ENCODE results near the gene SPATA2. TPM values are rescaled to one million over a fixed set of nuclear protein-coding genes. Genes with fewer than 3 reads are reported as not detected.
A peak's percentile ranks its signal among the peaks of the same experiment; 100 is the strongest.

SPATA2 gene
- total RNA-seq, 1 donor from 2014 or later = 0.79 TPM

- peak; percentile 52 for DNase-seq (ENCODE audit: low read depth)
Observed at GRCh38 chr20:49936153-49937026, 21.1 kb upstream of the SPATA2 start, which contains the start of gene RNF114. Gene RNF114 (plus strand): TSS chr20:49936397. CDS start chr20:49936413, 16 bp downstream.

GRCh38 chr20:49935746-49936152 is 20.4 kb upstream of the SPATA2 start:
- DNase-seq (ENCODE audit: low read depth) (no peak), FAIRE-seq (no peak)
- H3K4me3 ChIP-seq (ENCODE audit: low read depth, low read length) = peak overlapping the region; percentile 92
- no peak for TF ChIP-seq CTCF (IDR thresholded peaks at IDR 0.05; ENCODE audit: insufficient read depth, low read length, severe bottlenecking)
- H3K36me3 ChIP-seq (ENCODE audit: control insufficient read depth, insufficient read depth, low read length) = peaks cover 6% of the 10 kb centered on the region
- H3K27me3 ChIP-seq (ENCODE audit: control insufficient read depth, insufficient read depth, low read length) = no peaks in the 10 kb centered on the region

More at GRCh38 chr20:49936153-49937026, 21.1 kb upstream of the SPATA2 start, which contains the start of gene RNF114:
- Histone ChIP-seq H3K27me3 (ENCODE audit: control insufficient read depth, insufficient read depth, low read length) (no peaks in the 10 kb centered on the region), H3K36me3 (ENCODE audit: control insufficient read depth, insufficient read depth, low read length) (peaks cover 8% of the 10 kb centered on the region), H3K4me3 (ENCODE audit: low read depth, low read length) (peak within 1 kb of the TSS; percentile 92)
- no peak for TF ChIP-seq CTCF (IDR thresholded peaks at IDR 0.05; ENCODE audit: insufficient read depth, low read length, severe bottlenecking)
- no peak for FAIRE-seq

- Histone ChIP-seq H3K27me3 (ENCODE audit: control insufficient read depth, insufficient read depth, low read length) (no peaks in the 10 kb centered on the region), H3K36me3 (ENCODE audit: control insufficient read depth, insufficient read depth, low read length) (no peaks in the 10 kb centered on the region), H3K4me3 (ENCODE audit: low read depth, low read length) (no peak overlapping the region)
- FAIRE-seq (no peak), DNase-seq (ENCODE audit: low read depth) (no peak)
- no peak for TF ChIP-seq CTCF (IDR thresholded peaks at IDR 0.05; ENCODE audit: insufficient read depth, low read length, severe bottlenecking)
Observed at GRCh38 chr20:49929142-49929494, 13.8 kb upstream of the SPATA2 start.

GRCh38 chr20:49928411-49929141 is 13.2 kb upstream of the SPATA2 start:
- TF ChIP-seq CTCF (IDR thresholded peaks at IDR 0.05; ENCODE audit: insufficient read depth, low read length, severe bottlenecking) = peak; percentile 81
- FAIRE-seq = no peak
- DNase-seq (ENCODE audit: low read depth) = peak; percentile 77
- no peaks in the 10 kb centered on the region for H3K36me3 ChIP-seq (ENCODE audit: control insufficient read depth, insufficient read depth, low read length)
- no peak overlapping the region for H3K4me3 ChIP-seq (ENCODE audit: low read depth, low read length)
- peaks cover under 1% of the 10 kb centered on the region for H3K27me3 ChIP-seq (ENCODE audit: control insufficient read depth, insufficient read depth, low read length)

GRCh38 chr20:49925901-49926454 is 10.6 kb upstream of the SPATA2 start:
- DNase-seq (ENCODE audit: low read depth) (no peak), FAIRE-seq (no peak)
- H3K36me3 ChIP-seq (ENCODE audit: control insufficient read depth, insufficient read depth, low read length) = no peaks in the 10 kb centered on the region
- no peak overlapping the region for H3K4me3 ChIP-seq (ENCODE audit: low read depth, low read length)
- H3K27me3 ChIP-seq (ENCODE audit: control insufficient read depth, insufficient read depth, low read length) = peaks cover 1% of the 10 kb centered on the region
- TF ChIP-seq CTCF (IDR thresholded peaks at IDR 0.05; ENCODE audit: insufficient read depth, low read length, severe bottlenecking) = no peak

All from bronchial epithelial cell (primary cell).